ENCODE results near the gene GPR161.

GRCh38 chr1:168097921-168098528, 38.7 kb downstream of the GPR161 start:
- TF ChIP-seq CTCF (IDR thresholded peaks at IDR 0.05): no peak
- no peak for TF ChIP-seq POLR2A (IDR thresholded peaks at IDR 0.05)
